CD4-positive, alpha-beta T cell treated with Interleukin-17A for 4 hours (primary cell): ENCODE results near the gene ATP11A.

Experiments used
- DNase-seq: peaks from one replicate; pipeline ENCODE4 v3.0.0-alpha.2; 2020; ENCODE audit warnings: mixed read lengths

ATP11A gene

DNA sequence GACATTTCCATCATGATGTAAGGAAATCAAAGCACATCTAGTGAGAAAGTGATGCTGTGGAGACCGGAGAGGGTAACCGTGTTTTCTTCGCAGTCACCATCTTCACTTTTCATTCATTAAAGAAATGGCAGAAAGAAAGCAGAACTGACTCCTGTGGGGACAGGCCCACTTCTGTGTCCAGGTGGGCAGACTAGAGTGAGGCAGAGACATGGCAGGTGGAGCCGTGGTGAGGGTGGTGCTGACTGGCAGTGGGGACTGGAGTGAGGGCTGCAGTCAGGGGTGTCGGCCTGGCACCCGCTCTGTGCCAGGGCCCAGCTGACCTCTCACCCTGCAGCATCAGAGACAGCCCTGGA is 207.7 kb downstream of the ATP11A start:
- DNase-seq = no peak

DNA sequence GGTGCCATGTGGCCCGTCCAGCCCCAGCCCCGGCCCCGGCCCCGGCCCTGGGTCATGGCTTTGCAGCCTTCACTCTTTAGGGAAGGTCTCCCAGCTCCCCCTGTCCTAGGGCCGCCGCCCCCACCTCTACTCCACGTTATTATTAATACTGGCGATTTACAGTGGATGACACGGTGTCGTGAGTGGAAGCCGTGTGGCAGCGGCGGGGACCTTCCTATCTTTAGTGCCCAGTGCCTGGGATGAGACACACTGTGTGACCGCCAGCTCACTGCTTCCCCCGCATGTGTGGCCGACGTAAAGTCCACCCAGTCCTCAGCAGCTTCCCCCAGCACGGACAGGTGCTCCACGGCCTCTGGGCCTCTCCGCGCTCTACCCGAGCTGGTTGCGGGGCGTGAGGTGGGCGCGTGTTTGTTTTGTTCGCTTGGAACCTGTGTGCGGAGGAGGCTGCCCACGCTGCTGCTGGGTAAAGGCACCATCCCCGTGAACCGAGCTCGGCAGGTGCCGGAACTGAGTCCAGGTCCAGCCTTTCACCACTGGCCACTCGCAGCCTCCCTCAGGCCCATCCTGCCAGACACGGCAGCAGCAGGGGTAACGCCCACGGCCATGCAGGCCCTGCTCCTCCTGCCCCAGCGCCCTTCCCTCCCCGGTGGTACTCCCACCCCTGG is 208.2 kb downstream of the ATP11A start:
- no peak for DNase-seq

DNA sequence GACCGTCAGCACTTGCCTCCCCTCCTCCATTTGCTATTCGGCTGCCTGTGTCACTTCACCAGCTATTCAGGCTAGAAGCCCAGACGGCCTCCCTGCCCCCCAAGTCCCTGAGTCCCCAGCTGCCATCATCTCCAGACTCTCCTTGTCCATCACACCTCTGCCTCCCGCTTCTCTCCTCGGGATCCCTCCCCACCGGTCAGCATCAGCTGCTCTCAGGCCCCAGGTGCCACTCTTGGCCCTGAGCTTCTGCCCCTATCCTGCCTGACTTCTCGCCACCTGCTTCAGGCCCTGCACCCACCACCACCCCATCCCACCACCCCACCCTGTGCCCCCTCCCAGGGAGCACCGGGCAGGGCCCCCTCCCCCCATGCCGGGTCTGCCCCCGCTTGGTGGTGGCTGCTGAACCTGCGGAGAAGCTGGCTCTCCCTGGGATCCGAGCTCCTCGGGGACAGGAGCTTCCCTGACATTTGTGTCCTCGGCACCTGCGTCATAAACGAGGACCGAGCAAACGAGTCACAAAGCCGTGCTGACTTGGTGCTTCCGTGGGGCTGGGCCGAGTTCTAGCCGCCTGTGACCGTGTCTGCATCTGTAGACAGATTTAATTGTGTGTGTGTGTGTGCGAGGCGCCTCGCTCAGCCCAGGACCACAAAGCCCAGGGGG is 208.9 kb downstream of the ATP11A start:
- no peak for DNase-seq

DNA sequence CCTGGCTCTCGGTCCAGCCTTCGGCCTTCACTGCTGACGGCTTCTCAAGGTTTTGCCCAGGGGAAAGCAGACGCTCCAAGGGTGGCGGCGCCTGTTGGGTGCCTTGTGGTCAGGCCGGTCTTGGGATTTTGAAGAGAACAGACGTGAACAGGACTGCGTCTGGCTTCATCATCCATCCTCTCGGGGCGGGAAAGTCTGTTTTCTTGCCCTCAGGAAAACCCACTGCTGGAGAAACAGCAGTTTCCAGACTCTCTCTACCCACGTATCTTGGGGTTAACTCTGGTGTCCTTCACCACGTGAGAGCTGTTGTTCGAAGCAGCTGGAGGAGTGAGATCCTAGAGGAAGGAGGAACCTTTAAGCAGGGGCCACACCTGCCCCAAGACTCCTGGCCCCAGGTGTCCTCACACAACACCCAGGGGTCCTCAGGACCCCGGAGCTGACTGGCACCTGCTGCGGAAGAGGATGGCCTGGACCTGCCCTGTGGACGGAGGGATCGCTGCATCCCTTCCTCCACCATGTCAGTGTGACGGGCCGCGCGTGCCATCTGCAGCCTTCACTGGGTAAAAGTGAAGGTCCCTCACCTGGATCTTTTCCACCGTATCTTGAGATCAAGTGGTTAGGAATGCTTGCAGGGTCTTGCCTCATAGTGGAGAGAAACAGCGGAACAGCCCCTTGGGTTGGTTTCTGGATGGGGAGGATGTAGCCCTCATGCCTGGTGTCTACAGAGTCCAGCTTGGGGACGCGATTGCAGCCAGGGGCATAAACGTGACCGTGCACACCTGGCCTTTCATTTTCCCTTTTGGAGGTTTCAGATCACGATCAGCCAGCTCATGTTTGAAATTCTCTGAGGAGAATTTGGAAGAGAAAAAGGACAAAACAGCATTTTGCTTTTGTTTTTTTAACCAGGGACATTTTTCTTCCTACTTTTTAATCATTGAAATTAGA is 209.7 kb downstream of the ATP11A start:
- no peak for DNase-seq

DNA sequence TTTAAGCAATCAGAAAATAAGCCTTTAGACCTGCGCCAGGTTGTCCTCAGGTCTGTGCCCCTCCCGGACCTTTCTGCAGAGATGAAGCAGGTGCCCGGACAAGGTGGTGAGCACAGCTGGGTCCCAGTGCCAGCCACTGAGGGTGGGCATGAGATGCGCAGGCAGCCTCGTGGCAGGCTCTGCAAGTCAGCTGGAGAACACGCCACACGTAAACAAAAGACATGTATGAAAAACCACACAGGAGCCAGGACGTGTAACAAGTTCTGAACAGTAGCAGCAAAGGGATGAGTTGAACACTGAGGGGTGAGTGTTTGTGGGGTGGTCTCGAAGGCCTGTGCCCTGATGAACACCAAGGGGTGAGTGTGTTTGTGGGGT is 210.4 kb downstream of the ATP11A start:
- no peak for DNase-seq

DNA sequence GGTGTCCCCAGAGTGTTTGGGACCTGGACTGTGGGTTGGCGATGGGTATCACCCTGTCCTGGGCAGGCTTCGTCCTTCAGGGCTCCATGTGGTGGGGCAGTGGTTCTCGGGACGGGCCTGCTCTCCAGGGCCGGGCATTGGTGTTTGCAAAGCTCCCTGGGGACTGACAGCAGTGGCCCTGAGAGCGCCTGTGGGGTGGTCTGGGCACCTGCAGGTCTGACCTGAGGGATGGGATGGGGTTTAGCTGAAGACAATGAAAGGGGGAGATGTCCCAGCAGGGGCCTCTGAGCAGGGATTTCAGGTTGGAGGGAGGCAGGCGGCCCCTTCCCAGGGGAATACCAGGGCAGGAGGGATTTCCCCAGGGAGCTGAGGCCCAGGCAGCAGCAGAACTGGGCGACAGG is 210.9 kb downstream of the ATP11A start:
- no peak for DNase-seq

DNA sequence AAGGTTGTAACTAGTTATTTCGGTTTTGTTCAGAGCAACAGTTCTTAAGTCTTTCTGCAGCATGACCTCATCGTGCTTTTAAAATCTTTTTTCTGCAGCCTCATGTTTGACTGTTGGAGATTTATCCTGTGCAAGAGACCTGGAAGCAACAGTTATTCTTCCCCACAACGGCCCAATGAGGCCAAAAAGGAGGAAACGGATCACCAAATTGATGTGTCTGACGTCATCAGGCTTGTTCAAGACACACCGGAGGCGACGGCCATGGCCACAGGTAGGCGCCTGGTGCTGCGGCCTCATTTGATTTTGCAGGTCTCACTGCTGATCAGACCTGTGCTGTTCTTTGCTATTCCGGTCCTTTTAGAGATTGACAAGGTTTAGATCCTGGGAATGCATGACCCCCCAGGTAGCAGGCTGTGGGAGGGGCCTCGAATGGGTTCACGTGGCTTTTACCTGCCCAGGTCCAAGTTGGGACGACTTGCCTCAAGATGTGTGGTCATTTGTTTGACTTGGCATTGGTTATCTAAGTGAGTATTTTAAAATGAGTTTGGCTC is 212.3 kb downstream of the ATP11A start:
- DNase-seq = no peak

DNA sequence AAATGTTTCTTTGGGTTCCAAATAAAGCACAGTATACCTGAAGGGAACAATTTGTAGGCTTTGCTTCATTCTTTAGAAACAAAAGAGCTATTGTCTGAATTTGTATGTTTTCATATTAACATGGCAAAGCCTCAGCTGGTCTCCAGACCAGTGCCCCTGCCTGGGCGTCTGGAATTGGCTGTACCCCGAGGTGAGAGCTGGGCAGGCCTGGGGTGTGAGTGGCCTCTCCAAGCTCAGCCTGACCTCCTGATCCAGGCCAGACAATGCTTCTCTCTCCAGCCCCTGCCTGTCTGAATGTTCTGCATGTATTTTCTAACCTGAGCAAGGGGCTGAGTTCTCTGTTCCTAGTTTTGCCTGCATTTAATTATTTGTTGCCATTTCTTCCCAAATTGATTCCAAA is 212.8 kb downstream of the ATP11A start:
- DNase-seq = no peak

DNA sequence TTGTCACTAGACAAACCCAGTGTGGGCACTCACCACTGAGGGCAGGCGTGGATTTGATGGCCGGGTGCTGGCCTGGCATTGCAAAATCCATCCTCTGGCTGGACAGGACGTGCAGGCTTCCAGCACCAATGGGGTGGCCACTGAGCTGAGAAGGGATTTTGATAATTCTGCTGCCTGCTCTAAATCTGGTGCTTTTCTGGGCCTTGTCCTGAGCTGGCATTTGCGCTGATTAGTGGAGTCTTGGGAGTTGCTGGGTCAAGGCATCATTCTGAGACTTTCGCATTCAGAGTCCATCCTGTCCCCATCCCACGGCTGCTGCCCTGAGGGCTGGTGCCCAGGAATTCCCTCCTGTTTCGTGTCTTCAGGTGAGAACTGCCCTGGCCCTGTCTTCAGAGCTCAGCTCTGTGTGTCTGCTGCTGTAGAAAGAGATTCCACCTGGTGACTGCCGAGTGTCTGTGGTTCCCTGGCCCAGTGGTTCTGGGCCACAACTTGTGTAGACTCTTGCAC is 213.3 kb downstream of the ATP11A start:
- DNase-seq = no peak

DNA sequence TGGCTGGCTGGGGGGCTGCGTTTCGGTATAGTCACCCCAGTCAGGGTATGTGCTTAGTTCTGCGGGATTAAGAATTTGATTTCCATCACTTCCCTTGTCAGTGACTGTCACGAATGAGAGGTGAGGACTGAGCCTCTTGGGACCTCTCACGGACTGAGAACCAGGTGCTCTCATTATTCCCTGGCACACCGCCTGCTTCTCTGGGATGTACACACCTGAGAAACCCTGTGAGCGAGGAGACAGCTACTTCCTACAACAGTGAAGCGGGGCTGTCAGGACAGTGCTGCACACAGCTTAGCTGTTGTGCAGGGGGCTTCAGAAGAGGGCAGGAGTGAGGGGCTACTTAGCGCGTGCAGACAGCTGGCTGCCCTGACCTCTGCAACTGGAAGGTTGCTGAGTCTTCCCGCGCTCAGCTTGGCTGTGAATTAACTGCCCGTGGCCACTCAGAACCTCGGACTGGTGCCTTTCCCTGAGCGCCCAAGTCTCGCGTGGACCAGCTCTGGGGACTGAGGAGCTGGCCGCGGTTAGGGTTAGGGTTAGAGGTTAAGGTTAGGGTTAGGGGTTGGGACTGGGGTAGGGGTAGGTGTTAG is 213.9 kb downstream of the ATP11A start:
- DNase-seq = no peak

DNA sequence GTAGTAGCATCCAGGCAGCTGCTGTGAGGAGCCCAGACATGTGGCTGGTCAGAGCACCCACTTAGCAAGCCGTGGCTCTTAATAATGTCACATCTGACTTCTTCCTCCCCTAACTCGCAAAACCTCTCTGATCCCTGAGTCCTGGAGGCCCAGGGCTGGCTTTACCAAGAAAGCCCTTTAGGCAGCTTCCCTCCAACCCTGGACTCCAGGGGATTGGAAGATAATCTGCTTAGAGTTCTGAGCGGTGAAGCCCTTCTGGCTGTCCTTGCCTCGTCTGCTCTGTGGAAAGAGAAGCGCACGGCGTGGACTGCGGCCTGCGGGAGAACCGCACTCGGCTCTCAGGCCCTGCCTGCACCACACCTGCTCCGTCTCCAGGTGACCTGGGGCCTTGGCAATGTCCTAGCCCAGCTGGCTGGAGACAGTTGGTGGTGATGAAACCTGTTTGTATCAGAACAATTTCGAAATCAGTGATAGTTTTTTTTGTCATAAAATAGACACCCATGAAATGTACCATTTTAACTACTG is 214.7 kb downstream of the ATP11A start:
- DNase-seq = no peak

DNA sequence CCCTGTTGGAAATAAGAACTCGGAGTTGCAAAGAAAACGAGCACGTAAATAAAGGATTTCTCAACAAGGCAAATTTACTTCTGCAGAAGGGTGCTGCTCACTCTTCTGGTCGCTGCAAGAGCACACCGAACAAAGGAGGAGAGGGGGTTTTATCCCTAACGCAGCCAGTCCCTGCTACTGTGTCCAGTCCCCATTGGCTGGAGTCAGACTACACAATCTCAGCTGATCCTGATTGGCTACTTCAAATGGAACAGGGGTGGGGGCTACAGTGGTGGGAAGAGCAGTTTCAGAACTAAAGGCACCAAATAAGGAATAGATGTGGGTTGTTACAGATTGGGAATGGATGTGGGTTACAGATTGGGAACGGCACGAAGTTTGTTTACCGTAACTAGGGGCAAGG is 215.2 kb downstream of the ATP11A start:
- no peak for DNase-seq

DNA sequence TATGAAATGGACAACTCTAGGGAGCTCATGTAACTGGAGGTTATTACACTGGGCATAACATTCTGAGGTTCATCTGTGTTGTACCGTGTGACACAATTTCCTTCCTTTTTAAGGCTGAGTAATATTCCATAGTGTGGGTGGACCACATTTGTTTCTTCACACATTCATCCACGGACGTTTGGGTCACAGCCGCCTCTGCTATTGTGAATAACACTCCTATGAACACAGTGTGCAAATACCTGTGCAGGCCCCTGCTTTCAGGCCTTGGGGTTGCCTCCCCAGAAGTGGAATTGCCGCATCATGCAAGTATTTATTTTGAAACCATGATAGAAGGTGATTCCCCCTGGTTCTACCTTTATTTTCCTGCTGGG is 215.8 kb downstream of the ATP11A start:
- no peak for DNase-seq

DNA sequence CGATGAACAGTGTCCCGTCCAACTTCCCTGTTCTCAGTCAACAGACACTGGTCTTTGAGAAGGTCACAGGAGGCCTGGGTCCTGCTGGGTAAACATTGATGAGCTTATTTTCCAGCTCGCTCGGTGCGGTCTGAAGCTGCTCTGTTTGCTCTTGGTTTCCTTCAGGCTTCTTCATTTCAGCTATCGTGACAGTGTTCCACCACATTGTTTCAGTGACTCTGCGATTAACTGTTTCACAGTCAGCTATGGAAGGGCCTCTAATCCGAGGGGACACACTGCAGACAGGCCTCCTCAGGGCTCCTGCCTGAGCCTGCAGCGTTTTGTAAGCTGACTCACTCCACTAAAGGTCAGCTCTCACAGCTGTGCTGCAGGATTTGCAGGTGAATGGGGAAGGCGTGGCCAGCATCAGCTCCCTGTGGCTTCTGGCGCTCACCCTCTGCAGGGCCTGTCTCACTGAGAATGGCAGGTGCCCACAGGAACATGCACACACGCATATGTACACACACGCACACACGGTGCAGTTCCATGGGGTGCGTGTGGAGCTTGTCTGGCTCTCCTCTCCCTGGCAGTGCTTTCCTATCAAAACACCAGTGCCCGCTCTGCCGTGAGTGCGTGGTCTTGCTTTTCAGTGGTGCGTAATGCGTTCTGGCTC is 216.3 kb downstream of the ATP11A start:
- no peak for DNase-seq

DNA sequence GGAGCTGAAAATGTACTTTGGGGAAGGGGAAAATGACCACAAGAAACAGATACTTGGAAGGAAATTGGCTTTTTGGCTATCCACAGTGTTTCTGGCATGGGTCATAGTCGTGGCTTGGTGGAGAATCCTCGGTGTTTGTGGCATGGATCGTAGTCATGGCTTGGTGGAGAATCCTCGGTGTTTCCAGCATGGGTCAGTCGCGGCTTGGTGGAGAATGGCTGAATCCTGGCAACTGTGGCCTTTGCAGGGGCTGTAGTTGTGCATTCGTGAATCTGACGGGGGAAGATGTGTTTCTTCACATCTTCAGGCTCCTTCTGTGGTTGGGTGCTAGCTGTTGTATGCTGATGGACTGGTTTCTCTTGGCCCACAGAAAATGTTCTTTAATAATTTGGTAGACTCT is 217.4 kb downstream of the ATP11A start:
- DNase-seq = no peak

DNA sequence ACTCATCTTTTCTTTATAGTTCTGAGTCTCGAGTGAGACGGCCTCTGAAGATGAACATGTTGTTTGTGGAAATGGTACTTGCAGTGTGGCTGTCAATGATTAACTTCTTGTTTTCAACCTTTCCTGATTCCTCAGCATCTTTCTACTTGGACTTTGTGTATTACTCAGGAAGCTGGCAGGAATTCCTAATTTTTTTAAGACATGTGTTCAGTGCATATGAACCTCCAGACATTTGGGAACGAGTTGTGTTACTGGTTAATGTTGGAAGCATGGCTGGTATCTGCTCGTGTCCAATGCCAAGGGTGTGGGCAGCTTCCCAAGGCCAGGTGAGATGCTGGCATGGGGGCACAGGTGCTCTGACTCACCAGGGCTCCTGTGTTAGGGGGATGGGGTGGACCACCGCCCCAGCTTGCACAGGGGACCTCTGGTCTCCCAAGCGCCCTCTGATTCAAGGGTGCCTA is 218.1 kb downstream of the ATP11A start:
- DNase-seq = no peak

DNA sequence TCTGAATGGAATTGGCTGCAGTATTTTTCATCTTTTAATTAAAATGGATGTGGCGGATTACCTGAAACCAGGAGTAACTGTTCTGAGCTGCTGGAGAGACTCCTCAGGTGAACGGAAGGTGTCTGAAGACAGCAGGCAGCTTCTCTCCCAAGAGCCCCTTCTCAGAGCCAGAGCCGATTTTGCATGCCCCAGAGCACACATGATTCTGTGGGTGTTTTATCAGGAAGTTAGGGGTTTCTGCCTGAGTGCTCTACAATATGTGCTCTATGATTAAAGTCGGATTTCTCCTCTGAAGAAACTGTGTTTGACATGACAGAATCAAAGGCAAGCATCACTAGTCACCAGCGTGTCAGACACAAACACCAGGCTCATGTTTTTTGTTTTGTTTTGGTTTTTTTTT is 218.5 kb downstream of the ATP11A start:
- no peak for DNase-seq

DNA sequence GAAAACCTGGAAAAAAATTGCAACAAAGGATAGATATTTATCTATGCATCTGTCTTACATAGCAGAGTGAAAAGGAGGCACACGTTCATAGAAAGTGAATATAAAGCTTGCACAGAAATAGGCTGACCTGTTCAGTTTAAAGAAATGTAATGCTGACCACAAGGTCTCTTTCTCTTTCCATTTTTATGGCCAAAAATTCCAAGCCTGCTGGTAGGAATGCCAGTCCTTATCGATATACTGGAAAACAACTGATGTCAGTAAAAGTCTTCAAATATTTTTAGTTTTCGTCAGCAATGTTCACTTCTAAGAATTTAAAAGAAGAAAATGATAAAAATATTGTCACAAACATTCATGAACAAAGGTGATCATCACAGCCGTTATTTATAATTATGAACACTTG is 220.2 kb downstream of the ATP11A start:
- DNase-seq = no peak

DNA sequence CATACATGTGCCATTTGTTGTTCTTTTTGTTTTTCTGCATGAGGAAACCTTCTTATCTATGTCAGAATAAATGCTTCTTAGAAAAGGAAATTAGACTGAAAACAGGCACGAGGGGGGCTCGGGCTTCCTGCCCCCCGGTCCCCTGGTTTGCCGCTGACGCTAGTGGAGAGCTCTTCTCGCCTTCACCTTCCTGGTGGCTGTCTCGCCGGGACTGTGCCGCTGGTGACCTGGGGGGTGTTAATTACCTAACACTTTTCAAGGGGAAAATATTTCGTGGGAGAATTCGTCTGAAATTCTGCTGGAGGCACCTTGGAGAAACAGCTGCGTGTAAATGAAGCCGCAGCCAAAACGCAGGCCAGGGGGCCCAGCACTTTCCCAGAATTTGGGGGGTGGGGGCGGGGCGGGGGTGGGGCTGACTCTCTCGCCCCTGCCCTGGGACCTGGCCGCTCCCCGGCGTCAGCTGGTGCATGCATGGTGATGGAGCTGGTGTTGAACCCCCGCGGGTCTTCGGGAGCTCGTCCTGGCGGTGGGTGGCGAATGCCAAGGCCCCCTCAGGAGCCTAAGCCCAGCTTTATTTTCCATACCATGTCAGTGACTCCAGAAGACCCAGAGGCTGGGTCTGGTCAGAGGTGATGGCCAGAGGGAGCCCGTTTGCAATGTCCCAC is 220.9 kb downstream of the ATP11A start:
- DNase-seq = no peak

DNA sequence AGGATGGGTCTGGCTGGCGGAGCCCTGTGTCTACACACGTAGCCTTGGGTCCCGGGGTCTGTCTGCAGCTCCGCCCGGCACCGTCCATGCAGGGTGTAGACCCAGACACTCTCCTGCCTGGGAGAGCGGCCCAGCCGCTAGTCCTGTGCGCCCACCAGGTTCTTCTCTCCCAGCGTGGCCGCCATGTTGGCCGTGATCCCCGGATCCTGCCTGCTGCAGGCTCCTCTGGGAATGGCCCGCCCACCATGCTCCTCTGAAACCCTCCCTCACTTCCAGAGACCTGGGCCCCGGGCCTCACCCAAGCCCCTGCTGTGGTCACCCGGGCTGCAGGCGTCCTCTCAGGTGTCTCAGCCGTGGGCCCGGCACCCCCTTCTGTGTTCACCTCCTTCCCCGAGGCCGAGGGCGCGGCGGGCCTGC is 221.5 kb downstream of the ATP11A start:
- no peak for DNase-seq

DNA sequence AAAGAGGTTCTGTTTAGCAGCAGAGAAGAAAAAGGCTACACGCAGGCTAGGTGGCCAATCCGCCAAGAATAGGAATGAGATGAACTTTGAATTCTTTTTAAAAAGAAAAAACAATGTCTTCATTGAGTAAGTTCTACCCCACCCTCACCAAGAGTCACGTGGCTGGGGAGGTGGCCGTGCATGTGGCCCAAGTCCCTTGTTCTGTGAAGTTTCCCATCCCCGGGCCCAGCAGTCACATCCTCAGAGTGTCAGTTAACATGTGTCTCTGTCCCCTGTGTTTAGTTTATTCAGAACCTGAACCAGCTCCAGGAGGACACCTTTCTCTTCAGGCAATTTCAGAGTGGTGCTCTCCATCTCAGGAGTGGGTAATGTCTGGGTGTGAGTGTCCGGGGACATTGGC is 222.0 kb downstream of the ATP11A start:
- DNase-seq = no peak
